Pancreas (tissue), 10 donors: ENCODE measurements around the gene TXNDC2. TPM values are rescaled to one million over a fixed set of nuclear protein-coding genes. Genes with fewer than 3 reads are reported as not detected.

Experiments
- ATAC-seq, 4 donors: fragments of 200-7000 bp; cut with Tn5 transposase; one replicate each; pipeline versions ENCODE4 v1.8.0 to v1.9.1; 2020; ENCODE audit warnings: mild to moderate bottlenecking in 4 of 4, moderate library complexity in 4 of 4
- DNase-seq, 6 donors: peaks; one replicate each; pipeline ENCODE4 v3.0.0-alpha.2; 2020
- FAIRE-seq: peaks from 2 replicates; lab custom pipeline; 2012; peaks lifted over from hg19 to GRCh38; lab: Jason Lieb, UNC
- H3K27ac ChIP-seq, 4 donors: fragments of 200-600 bp; sonication (generic); 1 replicate in 3 of 4; 2 replicates in 1 of 4; pipeline versions ENCODE4 v1.5.0 to v1.8.0; 2020
- H3K27me3 ChIP-seq, 4 donors: fragments of 200-600 bp; one replicate each; pipeline ENCODE4 v1.8.0; 2021
- H3K36me3 ChIP-seq, 3 donors: fragments of 200-600 bp; sonication (generic) in 1 of 3; one replicate each; pipeline versions ENCODE4 v1.5.0 to v1.8.0; 2020 to 2021
- H3K4me1 ChIP-seq, 3 donors: fragments of 200-600 bp; one replicate each; pipeline ENCODE4 v1.8.0; 2021
- H3K4me3 ChIP-seq, 4 donors: fragments of 200-600 bp; sonication (generic) in 2 of 4; one replicate each; pipeline versions ENCODE4 v1.5.0 to v1.8.0; 2020 to 2021
- H3K9me3 ChIP-seq, 4 donors: fragments of 200-600 bp; one replicate each; pipeline ENCODE4 v1.8.0; 2021
- WGBS, 2 donors: extraction: QIAGEN DNeasy Blood & Tissue Kit; methylation state at CpG; one replicate each; pipeline ENCODE4 v1.1.7; 2013; 5-methylcytosine and 5-hydroxymethylcytosine counted together
- intact Hi-C, 3 donors: fragments of 100-400 bp; cut with DNase I; formaldehyde crosslinking; loops; one replicate each; pipeline versions ENCODE4 v1.11.1 to v1.14.2; 2022
- polyA plus RNA-seq, 2 donors: library from polyadenylated mRNA; stranded (reverse); fragments of 200-250 nt; gene quantifications; one replicate each; pipeline ENCODE4 v1.2.3, GENCODE V29; 2013
- total RNA-seq, 6 donors: library from RNA; stranded (reverse); fragmentation: NEBNext Ultra II Directional in 4 of 6; extraction: Animal tissue kit (Norgen Biotek cat#: 25700) in 4 of 6; gene quantifications; one replicate each; pipeline versions ENCODE4 v1.2.1 to v1.2.4, GENCODE V29; 2021 to 2023
- TF ChIP-seq, protein P1 (sequence below), 4 donors: fragments of 200-600 bp; sonication (generic) in 3 of 4; IDR thresholded peaks; one replicate each; pipeline versions ENCODE4 v1.5.0 to v1.8.0; 2021; ENCODE audit warnings: antibody characterized with exemption in 4 of 4
- donor health status: healthy with polysubstance abuse.
- donor health status: DM: no; HTN: no; CAD: no; lungs with moderate emphysema.
- donor health status: DM: no; HTN: no; CAD: no.
- donor health status: control.
- donor health status: control.
- donor health status: Bipolar disorder and iron deficiency.
- donor health status: DM: yes; HTN: yes; CAD: no.
- donor health status: DM: no; HTN: no; CAD: no.
- donor health status: DM: no; HTN: no; CAD: no.
- donor health status: DM: yes; HTN: yes; CAD: no.

TXNDC2 gene
- total and polyA plus RNA-seq, 8 donors = not detected

DNA sequence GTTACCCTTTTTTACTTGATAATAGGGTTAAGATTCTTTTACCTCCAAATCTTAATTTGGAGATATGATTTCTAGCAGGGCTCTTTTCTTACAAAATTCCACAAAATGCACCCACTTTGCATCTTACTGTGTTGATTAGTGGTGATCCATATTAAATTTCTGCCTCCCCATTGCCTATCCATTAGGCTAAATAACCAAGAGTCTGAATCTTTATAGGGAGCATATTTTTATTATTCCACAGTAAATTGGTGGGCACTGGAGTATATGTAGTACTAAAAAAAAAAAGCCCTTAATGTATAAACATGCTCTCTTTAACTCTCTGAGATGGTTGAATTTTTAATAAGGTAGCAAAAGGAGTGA is 8.1 kb upstream of the TXNDC2 start:
- ATAC-seq (no peak), FAIRE-seq (no peak), DNase-seq (no peak)
- H3K27me3 ChIP-seq = no peaks in the 10 kb centered on the region
- peaks cover 6 to 12% (median 8%) of the 10 kb centered on the region in 3 donors for H3K4me1 ChIP-seq
- peak overlapping the region in 3 of 4 donors; percentile 5 to 63 (median 55) for H3K27ac ChIP-seq
- no peaks in the 10 kb centered on the region for H3K36me3 ChIP-seq
- intact Hi-C loops = no loop called here
- peak overlapping the region in 2 of 4 donors; percentile 2 to 23 for H3K4me3 ChIP-seq
- H3K9me3 ChIP-seq = no peaks in the 10 kb centered on the region
- TF ChIP-seq, protein P1, sequence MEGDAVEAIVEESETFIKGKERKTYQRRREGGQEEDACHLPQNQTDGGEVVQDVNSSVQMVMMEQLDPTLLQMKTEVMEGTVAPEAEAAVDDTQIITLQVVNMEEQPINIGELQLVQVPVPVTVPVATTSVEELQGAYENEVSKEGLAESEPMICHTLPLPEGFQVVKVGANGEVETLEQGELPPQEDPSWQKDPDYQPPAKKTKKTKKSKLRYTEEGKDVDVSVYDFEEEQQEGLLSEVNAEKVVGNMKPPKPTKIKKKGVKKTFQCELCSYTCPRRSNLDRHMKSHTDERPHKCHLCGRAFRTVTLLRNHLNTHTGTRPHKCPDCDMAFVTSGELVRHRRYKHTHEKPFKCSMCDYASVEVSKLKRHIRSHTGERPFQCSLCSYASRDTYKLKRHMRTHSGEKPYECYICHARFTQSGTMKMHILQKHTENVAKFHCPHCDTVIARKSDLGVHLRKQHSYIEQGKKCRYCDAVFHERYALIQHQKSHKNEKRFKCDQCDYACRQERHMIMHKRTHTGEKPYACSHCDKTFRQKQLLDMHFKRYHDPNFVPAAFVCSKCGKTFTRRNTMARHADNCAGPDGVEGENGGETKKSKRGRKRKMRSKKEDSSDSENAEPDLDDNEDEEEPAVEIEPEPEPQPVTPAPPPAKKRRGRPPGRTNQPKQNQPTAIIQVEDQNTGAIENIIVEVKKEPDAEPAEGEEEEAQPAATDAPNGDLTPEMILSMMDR (IDR thresholded peaks at IDR 0.05) = no peak

DNA sequence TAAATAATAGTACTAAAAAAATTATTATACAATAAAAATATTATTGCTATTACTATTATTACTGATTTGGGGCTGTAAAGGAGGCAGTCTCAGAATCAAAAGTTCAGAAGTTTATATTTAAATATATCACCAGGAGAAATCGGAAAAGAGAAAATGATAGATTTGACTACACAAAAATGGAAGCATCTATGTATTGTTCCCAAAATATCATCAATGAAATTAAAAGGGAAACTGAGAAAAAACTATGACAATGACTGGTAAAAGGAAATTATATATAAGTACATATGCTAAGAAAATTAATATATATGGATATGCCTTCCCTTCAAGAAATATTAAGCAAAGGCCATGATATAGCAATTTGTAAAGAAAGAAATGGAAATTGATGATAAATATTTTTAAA is 7.7 kb upstream of the TXNDC2 start:
- H3K9me3 ChIP-seq = no peaks in the 10 kb centered on the region
- H3K27me3 ChIP-seq = no peaks in the 10 kb centered on the region
- DNase-seq (no peak), FAIRE-seq (no peak), ATAC-seq (no peak)
- peaks cover 6 to 12% (median 8%) of the 10 kb centered on the region in 3 donors for H3K4me1 ChIP-seq
- WGBS, 2 donors = 100% methylated on average over 1 of the region's 1 CpG
- no peaks in the 10 kb centered on the region for H3K36me3 ChIP-seq
- H3K27ac ChIP-seq = no peak overlapping the region
- no peak overlapping the region for H3K4me3 ChIP-seq
- TF ChIP-seq, protein P1 (IDR thresholded peaks at IDR 0.05) = no peak
- intact Hi-C loops = no loop called here

DNA sequence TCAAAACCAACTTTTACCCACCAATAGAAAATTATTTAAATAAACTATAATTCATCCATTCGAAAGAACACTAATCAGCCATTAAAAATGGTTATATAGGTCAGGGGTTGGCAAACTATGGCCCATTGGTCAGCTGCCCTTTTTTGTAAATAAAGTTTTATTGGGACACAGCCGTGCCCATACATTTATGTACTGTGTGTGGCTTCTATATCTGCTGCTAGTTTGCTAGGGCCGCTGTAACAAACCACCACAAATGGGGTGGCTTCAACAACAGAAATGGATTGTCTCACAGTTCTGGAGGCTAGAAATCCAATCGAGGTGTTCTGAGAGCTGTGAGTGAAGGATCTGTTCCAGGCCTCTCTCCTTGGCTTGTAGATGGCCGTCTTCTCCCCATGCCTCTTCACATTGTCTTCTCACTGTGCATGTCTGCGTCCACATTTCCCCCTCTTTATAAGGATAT is 7.0 kb upstream of the TXNDC2 start:
- no peaks in the 10 kb centered on the region for H3K9me3 ChIP-seq
- H3K27ac ChIP-seq = no peak overlapping the region
- no peaks in the 10 kb centered on the region for H3K27me3 ChIP-seq
- H3K36me3 ChIP-seq = no peaks in the 10 kb centered on the region
- peaks cover 6 to 12% (median 8%) of the 10 kb centered on the region in 3 donors for H3K4me1 ChIP-seq
- whole genome bisulfite sequencing, 2 donors = 94 to 95% methylated on average over 6 of the region's 6 CpGs
- H3K4me3 ChIP-seq = no peak overlapping the region
- TF ChIP-seq, protein P1 (IDR thresholded peaks at IDR 0.05) = no peak
- ATAC-seq (no peak), DNase-seq (no peak), FAIRE-seq (no peak)
- intact Hi-C loops = no loop called here

DNA sequence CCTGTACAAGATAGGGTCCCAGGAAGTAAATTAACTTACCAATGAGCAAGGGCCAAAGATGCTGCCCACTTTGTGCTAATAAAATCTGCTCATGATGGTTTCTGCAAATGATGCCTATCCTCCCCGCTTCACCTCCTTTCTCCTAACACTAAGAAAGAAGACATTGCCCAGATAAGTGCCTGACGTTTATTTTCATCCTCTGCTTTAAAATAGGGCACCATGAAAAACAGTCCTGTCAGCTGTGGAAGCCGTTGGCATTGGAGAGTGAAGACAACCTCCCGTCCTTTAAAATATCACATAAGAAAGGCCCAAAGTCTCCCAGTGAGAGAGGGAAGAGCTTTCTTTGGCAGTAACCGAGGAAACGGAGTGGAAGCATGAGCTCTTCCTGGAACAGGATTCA is 1.7 kb upstream of the TXNDC2 start:
- no peak for FAIRE-seq
- TF ChIP-seq, protein P1 (IDR thresholded peaks at IDR 0.05) = no peak

DNA sequence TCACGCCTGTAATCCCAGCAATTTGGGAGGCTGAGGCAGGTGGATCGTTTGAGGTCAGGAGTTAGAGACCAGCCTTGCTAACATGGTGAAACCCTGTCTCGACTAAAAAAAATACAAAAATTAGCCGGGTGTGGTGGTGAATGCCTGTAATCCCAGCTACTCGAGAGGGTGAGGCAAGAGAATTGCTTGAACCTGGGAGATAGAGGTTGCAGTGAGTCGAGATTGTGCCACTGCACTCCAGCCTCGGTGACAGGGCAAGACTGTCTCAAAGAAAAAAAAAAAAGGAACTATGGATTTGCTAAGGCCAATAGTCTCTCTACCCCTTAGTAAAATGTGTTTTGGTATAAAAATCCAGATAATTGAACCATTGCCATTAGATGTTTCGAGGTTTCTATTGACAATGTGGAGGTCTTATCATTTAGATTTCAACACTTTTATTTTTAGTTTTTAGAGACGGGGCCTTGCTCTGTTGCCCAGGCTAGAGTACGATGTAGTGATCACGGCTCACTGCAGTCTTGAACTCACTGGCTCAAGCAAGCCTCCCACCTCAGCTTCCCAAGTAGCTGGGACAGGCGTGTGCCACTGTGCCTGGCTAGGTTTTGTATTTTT is 1.1 kb upstream of the TXNDC2 start:
- no peaks in the 10 kb centered on the region for H3K27me3 ChIP-seq
- no peak overlapping the region for H3K4me3 ChIP-seq
- no peaks in the 10 kb centered on the region for H3K4me1 ChIP-seq
- intact Hi-C loops = no loop called here
- 71 to 77% methylated on average over 12 of the region's 12 CpGs for WGBS, 2 donors
- no peaks in the 10 kb centered on the region for H3K36me3 ChIP-seq
- FAIRE-seq (no peak), ATAC-seq (no peak), DNase-seq (no peak)
- H3K9me3 ChIP-seq = no peaks in the 10 kb centered on the region
- TF ChIP-seq, protein P1 (IDR thresholded peaks at IDR 0.05) = no peak
- H3K27ac ChIP-seq = no peak overlapping the region

More for the DNA sequence above, 1.7 kb upstream of the TXNDC2 start:
- ATAC-seq (no peak), DNase-seq (no peak)
- Histone ChIP-seq H3K4me3 (no peak overlapping the region), H3K27ac (no peak overlapping the region), H3K9me3 (no peaks in the 10 kb centered on the region), H3K4me1 (no peaks in the 10 kb centered on the region), H3K36me3 (no peaks in the 10 kb centered on the region), H3K27me3 (no peaks in the 10 kb centered on the region)
- intact Hi-C loops = no loop called here
- WGBS, 2 donors = 74 to 79% methylated on average over 6 of the region's 6 CpGs
